ENCODE data around the gene DNM1. TPM values are rescaled to one million over a fixed set of nuclear protein-coding genes. Genes with fewer than 3 reads are reported as not detected.
"Not testable (repeated sequence)": the region's sequence is repeated elsewhere in the genome, so short reads cannot be mapped to it uniquely, and the experiment has no call there.

The DNM1 gene
- total RNA-seq, 2 experiments from 2014 or later, result 1.2 to 1.4 TPM

DNA sequence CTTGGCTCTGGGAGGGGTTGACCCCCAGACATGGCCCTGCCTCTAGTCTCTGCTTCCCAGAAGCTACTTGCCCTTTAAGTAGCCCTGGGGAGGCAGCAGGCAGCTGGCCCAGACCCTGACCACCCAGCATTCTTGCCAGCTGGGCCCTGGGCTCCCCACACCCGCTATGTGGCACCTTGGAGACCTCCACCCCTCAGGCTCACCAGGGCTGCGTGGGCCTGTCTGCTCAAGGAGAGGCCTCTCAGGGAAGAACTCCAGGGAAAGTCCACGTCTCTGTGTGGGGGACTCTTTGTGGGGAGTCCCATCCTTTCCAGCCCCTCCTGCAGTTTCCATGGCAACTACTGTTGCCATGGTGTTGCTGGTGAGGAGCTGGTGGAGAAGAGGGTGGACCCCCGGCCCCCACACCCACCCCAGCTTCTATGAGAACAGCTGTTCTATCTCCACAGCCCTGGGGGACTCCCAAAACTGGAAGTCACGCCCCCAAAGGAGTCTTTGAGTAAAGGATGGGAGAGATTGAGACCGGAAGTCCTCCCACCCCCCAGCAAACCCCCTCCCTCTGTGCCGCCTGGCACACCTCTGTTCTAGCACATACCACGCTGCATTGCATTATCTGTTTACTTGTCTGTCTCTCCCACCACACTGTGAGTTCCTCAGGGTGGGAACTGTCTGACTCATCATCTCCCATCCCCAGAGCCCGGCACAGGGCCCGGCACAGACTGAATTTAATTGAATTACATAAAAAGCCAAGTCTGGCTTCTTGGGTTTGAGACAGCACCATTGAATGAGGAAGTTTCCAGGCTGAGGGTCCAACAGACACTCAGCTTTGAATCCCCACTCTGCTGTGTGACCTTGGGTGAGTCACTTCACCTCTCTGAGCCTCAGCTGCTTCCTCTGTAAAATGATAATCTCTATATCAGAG, 12.6 kb downstream of the DNM1 start:
- ATAC-seq (ENCODE audit: low read depth) (no peak), DNase-seq (no peak)
- Mint-ChIP-seq H3K9me3 (no peaks in the 10 kb centered on the region), H3K36me3 (no peaks in the 10 kb centered on the region), H3K4me1 (peaks cover 11% of the 10 kb centered on the region), H3K27ac (no peak overlapping the region), H3K4me3 (no peak overlapping the region), H3K27me3 (peaks cover 18% of the 10 kb centered on the region)
- POLR2A ChIA-PET, result interaction anchor here (0.5 kb wide), 1 partner anchor 634 kb away, joined by 3 read pairs; no protein-coding TSS in a partner anchor

DNA sequence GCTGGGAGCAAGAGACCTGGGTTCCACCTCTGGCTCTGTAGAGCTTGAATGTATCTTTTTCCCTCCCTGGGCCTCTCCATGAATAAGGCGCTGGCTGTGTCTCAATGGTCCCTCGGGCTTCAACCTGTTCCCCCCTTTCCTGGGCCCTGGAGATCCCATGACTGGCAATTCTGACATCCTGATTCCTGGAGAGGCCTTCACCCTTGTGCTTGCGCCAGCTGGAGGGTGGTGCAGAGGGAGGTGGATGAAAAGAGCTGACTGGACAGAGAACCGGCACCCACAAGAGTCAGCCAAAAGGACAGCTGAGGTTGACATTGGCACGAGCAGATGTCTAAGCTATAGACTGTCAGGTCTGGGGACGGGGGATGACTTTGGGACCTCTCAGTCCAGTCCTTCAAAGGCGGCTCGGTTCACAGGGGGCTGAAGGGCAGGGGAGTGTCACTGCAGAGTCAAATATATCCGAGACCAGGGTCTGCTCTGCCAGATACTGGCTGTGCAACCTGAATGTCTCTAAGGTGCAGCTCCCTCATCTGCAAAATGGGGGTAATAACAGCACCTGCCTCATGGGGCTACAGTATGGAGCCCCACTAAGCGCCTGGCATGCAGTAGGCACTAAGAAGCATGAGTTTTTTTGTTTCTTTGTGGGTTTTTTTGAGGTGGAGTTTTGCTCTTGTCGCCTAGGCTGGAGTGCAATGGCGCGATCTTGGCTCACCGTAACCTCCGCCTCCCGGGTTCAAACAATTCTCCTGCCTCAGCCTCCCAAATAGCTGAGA, 13.8 kb downstream of the DNM1 start:
- Mint-ChIP-seq H3K36me3 (no peaks in the 10 kb centered on the region), H3K9me3 (no peaks in the 10 kb centered on the region), H3K27me3 (peaks cover 18% of the 10 kb centered on the region), H3K4me3 (no peak overlapping the region), H3K4me1 (peaks cover 11% of the 10 kb centered on the region), H3K27ac (peak overlapping the region; percentile 4)
- POLR2A ChIA-PET, result interaction anchor here (0.5 kb wide), 1 partner anchor 633 kb away, joined by 3 read pairs; no protein-coding TSS in a partner anchor
- no peak for ATAC-seq (ENCODE audit: low read depth)
- DNase-seq, result no peak

DNA sequence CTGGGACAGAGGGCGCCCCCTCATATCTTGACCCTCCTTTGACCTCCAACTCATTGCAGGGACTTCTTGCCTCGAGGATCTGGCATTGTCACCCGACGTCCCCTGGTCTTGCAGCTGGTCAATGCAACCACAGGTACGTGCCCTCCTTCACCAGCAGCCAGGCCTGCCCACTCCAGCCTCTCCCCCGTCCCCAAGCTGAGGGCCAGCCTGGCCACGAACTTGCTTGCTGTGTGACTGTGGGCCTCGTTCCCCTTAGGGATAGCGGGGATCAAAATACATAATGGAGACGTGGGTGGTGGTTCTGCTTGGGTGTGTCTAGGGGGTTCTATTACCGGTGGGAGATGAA, 15.0 kb downstream of the DNM1 start:
- no peak for ATAC-seq (ENCODE audit: low read depth)
- Mint-ChIP-seq H3K27ac (peak overlapping the region; percentile 86), H3K4me1 (peaks cover 11% of the 10 kb centered on the region), H3K4me3 (peak overlapping the region; percentile 82), H3K27me3 (peaks cover 11% of the 10 kb centered on the region), H3K36me3 (no peaks in the 10 kb centered on the region), H3K9me3 (no peaks in the 10 kb centered on the region)
- DNase-seq, result no peak
- POLR2A ChIA-PET, result interaction anchor here (0.6 to 1.0 kb wide), 5 partner anchors 32 to 612 kb away, joined by 3 to 6 read pairs (median 3); partner anchors contain the start of genes BBLN, GOLGA2 and SWI5

DNA sequence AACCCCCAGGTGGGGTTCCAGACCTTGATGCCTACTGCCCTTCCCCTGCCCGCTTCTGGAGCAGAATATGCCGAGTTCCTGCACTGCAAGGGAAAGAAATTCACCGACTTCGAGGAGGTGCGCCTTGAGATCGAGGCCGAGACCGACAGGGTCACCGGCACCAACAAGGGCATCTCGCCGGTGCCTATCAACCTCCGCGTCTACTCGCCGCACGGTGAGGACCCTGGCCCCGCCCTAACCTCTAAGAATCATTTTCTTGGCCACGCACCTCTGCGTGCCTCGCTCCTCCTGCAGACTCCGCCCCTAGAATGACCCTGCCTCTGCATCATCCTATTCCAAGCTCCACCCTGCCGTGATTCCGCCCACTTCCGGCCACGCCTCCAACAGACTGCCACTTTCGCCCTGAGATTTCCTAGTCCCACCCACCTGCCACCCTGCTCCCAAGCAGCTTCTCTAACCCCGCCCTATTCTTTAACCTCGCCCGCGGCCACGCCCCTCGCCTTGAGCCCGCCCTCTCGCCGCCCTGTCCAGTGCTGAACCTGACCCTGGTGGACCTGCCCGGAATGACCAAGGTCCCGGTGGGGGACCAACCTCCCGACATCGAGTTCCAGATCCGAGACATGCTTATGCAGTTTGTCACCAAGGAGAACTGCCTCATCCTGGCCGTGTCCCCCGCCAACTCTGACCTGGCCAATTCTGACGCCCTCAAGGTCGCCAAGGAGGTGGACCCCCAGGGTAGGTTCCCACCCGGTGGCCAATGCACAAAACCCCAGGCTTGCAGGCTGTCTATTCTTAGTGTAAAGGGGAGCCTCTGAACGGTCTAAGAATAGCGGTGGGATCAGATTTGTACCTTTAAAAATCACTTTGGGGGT, 15.6 kb downstream of the DNM1 start:
- Mint-ChIP-seq H3K36me3 (no peaks in the 10 kb centered on the region), H3K4me1 (peaks cover 11% of the 10 kb centered on the region), H3K27me3 (peaks cover 10% of the 10 kb centered on the region), H3K27ac (peak overlapping the region; percentile 86), H3K4me3 (peak overlapping the region; percentile 82), H3K9me3 (no peaks in the 10 kb centered on the region)
- ATAC-seq (ENCODE audit: low read depth) (peak; percentile 93), DNase-seq (peak; percentile 93)
- POLR2A ChIA-PET, result interaction anchor here (0.6 to 1.0 kb wide), 6 partner anchors 9 to 612 kb away, joined by 3 to 6 read pairs (median 3); partner anchors contain the start of genes BBLN, GOLGA2 and SWI5

DNA sequence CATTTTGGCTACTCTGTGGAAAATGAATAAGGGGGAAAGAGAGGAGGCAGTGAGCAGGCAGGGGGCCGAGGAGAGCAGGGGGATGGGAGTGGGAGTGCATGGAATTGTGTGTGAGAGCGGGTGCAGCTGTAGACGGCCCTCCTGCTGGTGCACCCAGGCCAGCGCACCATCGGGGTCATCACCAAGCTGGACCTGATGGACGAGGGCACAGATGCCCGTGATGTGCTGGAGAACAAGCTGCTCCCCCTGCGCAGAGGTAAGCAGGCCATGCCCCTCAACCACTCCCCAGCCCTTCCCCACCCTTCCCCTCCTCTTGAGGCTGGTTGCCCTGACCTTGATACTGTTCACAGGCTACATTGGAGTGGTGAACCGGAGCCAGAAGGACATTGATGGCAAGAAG, 16.7 kb downstream of the DNM1 start:
- Mint-ChIP-seq H3K4me3 (no peak overlapping the region), H3K27ac (no peak overlapping the region), H3K27me3 (peaks cover 7% of the 10 kb centered on the region), H3K9me3 (no peaks in the 10 kb centered on the region), H3K36me3 (no peaks in the 10 kb centered on the region), H3K4me1 (peaks cover 11% of the 10 kb centered on the region)
- POLR2A ChIA-PET, result no interaction called here
- DNase-seq (no peak), ATAC-seq (ENCODE audit: low read depth) (no peak)

DNA sequence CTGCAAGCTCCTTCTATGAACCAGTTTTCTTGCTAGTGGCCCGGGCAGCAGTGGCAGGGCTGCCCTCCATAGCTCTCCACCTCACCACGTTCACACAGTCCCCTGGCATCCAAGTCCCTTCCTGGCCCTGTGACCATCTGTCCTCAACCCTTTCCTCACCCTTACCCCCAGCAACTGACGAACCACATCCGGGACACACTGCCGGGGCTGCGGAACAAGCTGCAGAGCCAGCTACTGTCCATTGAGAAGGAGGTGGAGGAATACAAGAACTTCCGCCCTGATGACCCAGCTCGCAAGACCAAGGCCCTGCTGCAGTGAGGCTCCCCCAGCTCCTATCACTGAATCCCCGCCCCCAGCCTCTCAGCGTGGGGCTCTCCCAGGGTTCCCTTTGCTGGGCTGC, 18.8 kb downstream of the DNM1 start:
- ATAC-seq (ENCODE audit: low read depth) (no peak), DNase-seq (no peak)
- Mint-ChIP-seq H3K27ac (no peak overlapping the region), H3K27me3 (peaks cover 4% of the 10 kb centered on the region), H3K4me1 (peaks cover 11% of the 10 kb centered on the region), H3K4me3 (no peak overlapping the region), H3K36me3 (no peaks in the 10 kb centered on the region), H3K9me3 (no peaks in the 10 kb centered on the region)
- POLR2A ChIA-PET, result no interaction called here

DNA sequence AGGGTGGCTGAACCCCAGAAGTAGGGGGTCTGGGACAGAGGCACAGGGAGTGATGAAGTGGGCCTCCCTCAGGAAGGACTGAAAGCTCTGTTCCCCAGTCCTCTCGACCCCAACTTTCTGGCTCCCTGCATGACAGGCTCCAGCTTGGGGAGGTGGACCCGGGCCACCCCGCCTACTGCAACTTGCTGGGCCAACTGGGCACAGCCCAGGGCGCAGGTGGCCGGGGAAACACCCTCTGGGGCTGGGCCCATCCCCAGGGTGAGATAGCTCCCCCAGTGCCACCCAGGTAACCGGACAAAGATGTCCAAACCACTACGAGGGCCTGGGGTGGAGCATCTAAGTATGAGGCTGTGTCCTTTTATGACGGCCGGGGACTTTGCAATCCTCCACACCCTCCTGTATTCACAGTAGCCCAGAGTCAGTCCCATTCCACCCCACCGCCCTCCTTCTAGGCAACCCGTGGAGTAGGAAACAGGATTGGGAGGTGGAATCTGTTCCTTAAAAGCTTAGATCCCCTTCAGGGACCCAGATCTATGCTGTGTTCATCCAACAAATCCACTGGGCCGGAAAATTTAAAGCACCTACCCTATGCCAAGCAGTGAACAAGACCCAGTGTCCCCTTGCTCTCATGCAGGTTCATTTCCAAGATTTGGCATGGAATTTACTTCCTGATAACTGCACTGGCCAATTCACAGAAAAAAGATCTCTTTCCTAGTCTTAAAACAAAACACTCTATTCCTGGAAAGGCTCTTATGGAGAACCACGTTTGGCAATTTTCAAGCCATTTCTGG, 19.9 kb downstream of the DNM1 start:
- Mint-ChIP-seq H3K4me3 (no peak overlapping the region), H3K36me3 (no peaks in the 10 kb centered on the region), H3K9me3 (no peaks in the 10 kb centered on the region), H3K4me1 (peaks cover 9% of the 10 kb centered on the region), H3K27ac (no peak overlapping the region), H3K27me3 (peaks cover 4% of the 10 kb centered on the region)
- ATAC-seq (ENCODE audit: low read depth) (no peak), DNase-seq (no peak)
- POLR2A ChIA-PET, result no interaction called here

DNA sequence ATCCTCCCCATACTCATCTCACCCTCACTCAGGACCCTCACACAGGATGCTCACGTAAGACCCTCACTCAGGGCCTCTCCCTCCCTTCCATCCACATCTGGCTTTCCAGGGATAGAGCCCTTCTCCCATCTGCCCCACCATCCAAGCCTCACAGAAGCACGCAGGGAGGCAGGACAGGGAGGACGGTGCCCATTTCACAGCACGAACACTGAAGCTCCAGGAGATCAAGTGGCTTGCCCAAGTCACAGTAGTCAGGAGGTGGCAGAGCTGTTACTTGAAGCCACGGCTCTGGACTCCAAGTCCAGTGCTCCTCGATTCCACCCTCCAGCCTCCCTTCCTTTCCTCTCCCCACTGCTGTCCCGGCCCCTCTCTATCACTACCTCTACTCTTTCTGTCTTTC, 21.7 kb downstream of the DNM1 start:
- H3K27me3 Mint-ChIP-seq, result peaks cover 4% of the 10 kb centered on the region
- no peak overlapping the region for H3K4me3 Mint-ChIP-seq
- H3K36me3 Mint-ChIP-seq, result no peaks in the 10 kb centered on the region
- no peak overlapping the region for H3K27ac Mint-ChIP-seq
- no peaks in the 10 kb centered on the region for H3K4me1 Mint-ChIP-seq
- DNase-seq, result no peak
- H3K9me3 Mint-ChIP-seq, result no peaks in the 10 kb centered on the region
- ATAC-seq (ENCODE audit: low read depth), result no peak
- POLR2A ChIA-PET, result interaction anchor here (1.0 kb wide), 1 partner anchor 51 kb away, joined by 3 read pairs; the partner anchor contains the start of genes GOLGA2 and SWI5

DNA sequence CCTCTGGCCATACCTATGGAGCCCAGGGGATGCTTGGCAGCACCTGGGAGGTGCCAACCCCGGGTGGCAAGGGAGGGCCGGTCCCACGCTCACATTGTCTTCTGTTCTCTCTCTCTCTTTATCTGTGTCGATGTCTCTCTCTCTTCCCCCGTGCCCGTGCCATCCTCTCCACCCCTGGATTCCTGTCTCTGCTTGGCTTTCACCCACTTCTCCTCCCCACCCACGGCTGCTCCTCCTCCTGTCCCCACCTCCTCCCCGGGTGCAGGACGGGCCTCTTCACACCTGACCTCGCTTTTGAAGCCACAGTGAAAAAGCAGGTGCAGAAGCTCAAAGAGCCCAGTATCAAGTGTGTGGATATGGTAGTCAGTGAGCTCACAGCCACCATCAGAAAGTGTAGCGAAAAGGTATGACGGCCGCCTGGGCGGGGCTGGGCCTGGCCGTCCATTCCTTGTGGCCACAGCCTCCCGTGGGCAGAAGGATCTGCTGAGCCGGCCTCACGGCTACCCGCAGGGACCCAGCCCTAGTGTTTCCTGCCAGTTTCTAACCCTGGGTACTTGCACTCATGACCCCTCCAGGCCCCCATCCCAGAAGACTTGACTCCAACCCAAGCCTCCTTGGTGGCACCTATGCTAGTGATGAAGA, 22.7 kb downstream of the DNM1 start:
- H3K27me3 Mint-ChIP-seq, result peaks cover 1% of the 10 kb centered on the region
- ATAC-seq (ENCODE audit: low read depth) (no peak), DNase-seq (no peak)
- no peak overlapping the region for H3K27ac Mint-ChIP-seq
- H3K9me3 Mint-ChIP-seq, result no peaks in the 10 kb centered on the region
- no peaks in the 10 kb centered on the region for H3K4me1 Mint-ChIP-seq
- H3K36me3 Mint-ChIP-seq, result no peaks in the 10 kb centered on the region
- POLR2A ChIA-PET, result no interaction called here
- no peak overlapping the region for H3K4me3 Mint-ChIP-seq

DNA sequence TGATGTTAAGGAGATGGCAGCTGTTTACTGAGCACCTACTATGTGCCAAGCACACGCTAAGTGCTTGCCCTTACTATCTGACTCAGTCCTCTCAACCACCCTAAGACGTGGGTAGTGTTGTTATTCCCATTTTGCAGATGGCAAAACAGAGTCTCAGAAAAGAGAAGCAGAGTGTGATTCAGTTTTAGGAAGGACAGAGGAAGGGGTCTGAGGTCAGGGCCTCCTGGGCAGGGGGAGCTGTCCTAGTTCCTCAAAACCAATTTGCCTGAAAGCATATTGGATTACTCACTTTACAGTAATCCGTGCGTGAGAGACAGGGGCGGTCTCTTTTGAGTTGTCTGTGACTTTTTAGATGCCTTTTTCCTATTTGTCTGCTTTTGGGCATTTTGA, 23.2 kb downstream of the DNM1 start:
- no peak for DNase-seq
- POLR2A ChIA-PET, result no interaction called here
- Mint-ChIP-seq H3K4me1 (no peaks in the 10 kb centered on the region), H3K4me3 (no peak overlapping the region), H3K27me3 (no peaks in the 10 kb centered on the region), H3K9me3 (no peaks in the 10 kb centered on the region), H3K36me3 (no peaks in the 10 kb centered on the region), H3K27ac (no peak overlapping the region)
- ATAC-seq (ENCODE audit: low read depth), result no peak

DNA sequence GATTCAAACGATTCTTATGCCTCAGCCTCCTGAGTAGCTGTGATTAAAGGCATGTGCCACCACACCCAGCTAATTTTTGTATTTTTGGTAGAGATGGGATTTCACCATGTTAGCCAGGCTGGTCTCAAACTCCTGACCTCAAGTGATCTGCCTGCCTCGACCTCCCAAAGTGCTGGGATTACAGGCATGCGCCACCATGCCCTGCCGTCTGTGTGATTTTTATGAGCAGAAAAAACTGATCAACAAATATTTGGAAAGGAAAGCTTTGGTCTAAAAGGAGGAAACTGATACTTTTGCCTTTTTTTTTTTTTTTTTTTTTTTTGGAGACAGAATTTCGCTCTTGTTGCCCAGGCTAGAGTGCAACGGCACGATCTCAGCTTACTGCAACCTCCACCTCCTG, 27.7 kb downstream of the DNM1 start:
- H3K4me1 Mint-ChIP-seq; H3K27ac Mint-ChIP-seq; H3K36me3 Mint-ChIP-seq; H3K27me3 Mint-ChIP-seq; H3K4me3 Mint-ChIP-seq; ATAC-seq (ENCODE audit: low read depth); DNase-seq; H3K9me3 Mint-ChIP-seq: not testable (repeated sequence)
- POLR2A ChIA-PET, result interaction anchor here (0.8 kb wide), 1 partner anchor 10 kb away, joined by 5 read pairs; no protein-coding TSS in a partner anchor

Data from activated naive CD8-positive, alpha-beta T cell treated with anti-CD3 and anti-CD28 coated beads, Interleukin-2, amount 10 ng/mL, durations not matched to agents 7 days and 5 days (primary cell).